ENCODE data around the gene DCANP1. TPM values are rescaled to one million over a fixed set of nuclear protein-coding genes. Genes with fewer than 3 reads are reported as not detected.
A peak's percentile ranks its signal among the peaks of the same experiment; 100 is the strongest.

Gene DCANP1
- total RNA-seq, 1 donor, result not detected

DNA sequence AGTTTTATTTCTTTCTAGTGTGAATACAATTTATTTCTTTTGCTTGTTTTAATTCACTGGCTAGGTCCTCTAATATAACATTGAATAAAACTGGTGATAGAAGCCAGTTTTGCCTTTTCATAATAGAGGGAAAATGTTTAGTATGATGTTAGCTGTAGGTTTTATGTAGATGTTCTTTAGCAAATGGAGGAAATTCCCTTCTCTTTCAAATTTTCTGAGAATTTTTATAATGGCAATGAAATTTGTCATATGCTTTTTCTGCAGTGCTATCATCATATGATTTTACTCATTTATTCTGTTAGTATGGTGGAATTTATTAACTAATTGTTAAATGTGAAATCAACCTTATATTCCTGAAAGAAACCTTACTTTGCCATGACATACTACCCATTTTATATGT, 30.1 kb downstream of the DCANP1 start:
- TF ChIP-seq, protein P1, sequence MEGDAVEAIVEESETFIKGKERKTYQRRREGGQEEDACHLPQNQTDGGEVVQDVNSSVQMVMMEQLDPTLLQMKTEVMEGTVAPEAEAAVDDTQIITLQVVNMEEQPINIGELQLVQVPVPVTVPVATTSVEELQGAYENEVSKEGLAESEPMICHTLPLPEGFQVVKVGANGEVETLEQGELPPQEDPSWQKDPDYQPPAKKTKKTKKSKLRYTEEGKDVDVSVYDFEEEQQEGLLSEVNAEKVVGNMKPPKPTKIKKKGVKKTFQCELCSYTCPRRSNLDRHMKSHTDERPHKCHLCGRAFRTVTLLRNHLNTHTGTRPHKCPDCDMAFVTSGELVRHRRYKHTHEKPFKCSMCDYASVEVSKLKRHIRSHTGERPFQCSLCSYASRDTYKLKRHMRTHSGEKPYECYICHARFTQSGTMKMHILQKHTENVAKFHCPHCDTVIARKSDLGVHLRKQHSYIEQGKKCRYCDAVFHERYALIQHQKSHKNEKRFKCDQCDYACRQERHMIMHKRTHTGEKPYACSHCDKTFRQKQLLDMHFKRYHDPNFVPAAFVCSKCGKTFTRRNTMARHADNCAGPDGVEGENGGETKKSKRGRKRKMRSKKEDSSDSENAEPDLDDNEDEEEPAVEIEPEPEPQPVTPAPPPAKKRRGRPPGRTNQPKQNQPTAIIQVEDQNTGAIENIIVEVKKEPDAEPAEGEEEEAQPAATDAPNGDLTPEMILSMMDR (IDR thresholded peaks at IDR 0.05; ENCODE audit: extremely low read depth, low read depth, low read length), result no peak

DNA sequence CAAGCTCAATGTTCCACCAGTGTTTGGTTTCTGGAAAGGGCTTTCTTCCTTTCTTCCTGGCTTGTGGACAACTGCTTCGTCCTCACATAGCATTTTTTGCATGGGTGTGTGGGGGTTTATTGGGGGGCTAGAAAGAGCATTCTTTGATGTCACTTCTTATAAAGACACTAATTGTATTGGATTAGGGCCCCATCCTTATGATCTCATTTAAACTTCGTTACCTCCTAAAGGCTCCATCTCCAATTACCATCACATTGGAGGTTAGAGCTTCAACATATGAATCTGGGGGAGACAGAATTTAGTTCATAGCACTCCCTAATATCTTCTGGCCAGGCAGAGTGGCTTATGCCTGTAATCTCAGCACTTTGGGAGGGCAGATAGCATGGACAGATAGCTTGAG, 42.1 kb downstream of the DCANP1 start:
- Histone ChIP-seq H3K27ac (ENCODE audit: low read depth, low read length) (no peak overlapping the region), H3K9me3 (ENCODE audit: low read depth, low read length) (no peaks in the 10 kb centered on the region), H3K4me1 (ENCODE audit: insufficient read depth, low read length) (no peaks in the 10 kb centered on the region), H3K79me2 (ENCODE audit: insufficient read depth, low read length) (no peaks in the 10 kb centered on the region), H3K27me3 (ENCODE audit: insufficient read depth, low read length) (no peaks in the 10 kb centered on the region), H2AFZ (ENCODE audit: low read length) (no peak overlapping the region), H3K4me2 (ENCODE audit: insufficient read depth, low read length) (no peak overlapping the region), H4K20me1 (ENCODE audit: insufficient read depth, low read length) (no peaks in the 10 kb centered on the region), H3K36me3 (ENCODE audit: insufficient read depth, low read length) (no peaks in the 10 kb centered on the region), H3K4me3 (ENCODE audit: insufficient read depth, low read length) (no peak overlapping the region)
- TF ChIP-seq, protein P1 (IDR thresholded peaks at IDR 0.05; ENCODE audit: extremely low read depth, low read depth, low read length), result no peak
- DNase-seq (ENCODE audit: insufficient read length, low spot score, missing footprints), result no peak

More for the DNA sequence above, 30.1 kb downstream of the DCANP1 start:
- H3K4me2 ChIP-seq (ENCODE audit: insufficient read depth, low read length), result no peak overlapping the region
- no peaks in the 10 kb centered on the region for H4K20me1 ChIP-seq (ENCODE audit: insufficient read depth, low read length)
- H3K4me3 ChIP-seq (ENCODE audit: insufficient read depth, low read length), result no peak overlapping the region
- no peak overlapping the region for H3K27ac ChIP-seq (ENCODE audit: low read depth, low read length)
- no peak overlapping the region for H2AFZ ChIP-seq (ENCODE audit: low read length)
- no peaks in the 10 kb centered on the region for H3K9me3 ChIP-seq (ENCODE audit: low read depth, low read length)
- no peaks in the 10 kb centered on the region for H3K79me2 ChIP-seq (ENCODE audit: insufficient read depth, low read length)
- DNase-seq (ENCODE audit: insufficient read length, low spot score, missing footprints), result no peak
- peaks cover 68% of the 10 kb centered on the region for H3K27me3 ChIP-seq (ENCODE audit: insufficient read depth, low read length)
- no peaks in the 10 kb centered on the region for H3K4me1 ChIP-seq (ENCODE audit: insufficient read depth, low read length)
- no peaks in the 10 kb centered on the region for H3K36me3 ChIP-seq (ENCODE audit: insufficient read depth, low read length)

DNA sequence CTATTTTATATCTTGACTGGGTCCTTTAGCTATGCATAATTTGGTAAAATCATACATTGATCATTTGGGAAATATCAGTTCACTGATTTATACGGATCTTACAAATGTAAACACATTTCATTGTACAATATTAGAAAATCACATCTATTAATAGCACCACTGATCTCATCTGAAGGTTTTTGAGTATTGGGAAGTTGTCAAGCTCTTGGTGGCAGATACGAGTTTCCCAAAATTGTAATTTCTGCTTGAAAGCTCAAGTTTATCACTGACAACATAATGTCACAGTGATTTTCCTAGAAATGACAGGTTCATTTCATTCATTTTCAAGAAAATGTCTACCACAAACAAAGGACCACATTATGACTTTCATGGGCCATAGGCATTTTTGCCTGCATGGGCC, 45.1 kb downstream of the DCANP1 start:
- Histone ChIP-seq H3K79me2 (ENCODE audit: insufficient read depth, low read length) (peaks cover 22% of the 10 kb centered on the region), H3K9me3 (ENCODE audit: low read depth, low read length) (no peaks in the 10 kb centered on the region), H3K4me3 (ENCODE audit: insufficient read depth, low read length) (no peak overlapping the region), H2AFZ (ENCODE audit: low read length) (no peak overlapping the region), H3K27ac (ENCODE audit: low read depth, low read length) (no peak overlapping the region), H4K20me1 (ENCODE audit: insufficient read depth, low read length) (peaks cover 11% of the 10 kb centered on the region), H3K4me1 (ENCODE audit: insufficient read depth, low read length) (peaks cover 18% of the 10 kb centered on the region), H3K27me3 (ENCODE audit: insufficient read depth, low read length) (no peaks in the 10 kb centered on the region), H3K4me2 (ENCODE audit: insufficient read depth, low read length) (no peak overlapping the region), H3K36me3 (ENCODE audit: insufficient read depth, low read length) (no peaks in the 10 kb centered on the region)
- TF ChIP-seq, protein P1 (IDR thresholded peaks at IDR 0.05; ENCODE audit: extremely low read depth, low read depth, low read length), result no peak
- no peak for DNase-seq (ENCODE audit: insufficient read length, low spot score, missing footprints)

DNA sequence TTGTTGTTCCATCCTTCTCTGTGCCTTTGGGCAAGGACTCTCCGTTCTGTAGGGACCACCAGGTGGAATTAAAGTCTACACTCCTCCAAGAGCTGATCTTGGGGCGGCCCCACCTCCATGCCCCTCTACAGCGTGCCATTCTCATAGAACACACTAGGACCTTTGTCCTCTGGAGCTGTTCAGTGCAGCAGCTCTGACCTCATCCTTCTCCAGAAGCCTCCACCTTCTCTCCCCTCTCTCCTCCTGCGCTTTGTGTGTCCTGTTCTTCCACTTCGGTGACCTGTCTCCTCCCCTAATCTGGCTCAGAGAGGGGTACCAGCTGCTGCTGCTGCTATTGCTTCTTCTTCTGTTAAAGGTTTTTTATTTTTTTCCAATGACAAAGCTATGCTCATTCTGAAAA, 46.3 kb downstream of the DCANP1 start:
- TF ChIP-seq, protein P1 (IDR thresholded peaks at IDR 0.05; ENCODE audit: extremely low read depth, low read depth, low read length), result no peak
- H3K36me3 ChIP-seq (ENCODE audit: insufficient read depth, low read length), result no peaks in the 10 kb centered on the region
- no peak overlapping the region for H3K27ac ChIP-seq (ENCODE audit: low read depth, low read length)
- H4K20me1 ChIP-seq (ENCODE audit: insufficient read depth, low read length), result peaks cover 23% of the 10 kb centered on the region
- H3K4me1 ChIP-seq (ENCODE audit: insufficient read depth, low read length), result peaks cover 22% of the 10 kb centered on the region
- H2AFZ ChIP-seq (ENCODE audit: low read length), result peak overlapping the region; percentile 8
- no peaks in the 10 kb centered on the region for H3K27me3 ChIP-seq (ENCODE audit: insufficient read depth, low read length)
- DNase-seq (ENCODE audit: insufficient read length, low spot score, missing footprints), result no peak
- no peaks in the 10 kb centered on the region for H3K9me3 ChIP-seq (ENCODE audit: low read depth, low read length)
- H3K4me3 ChIP-seq (ENCODE audit: insufficient read depth, low read length), result no peak overlapping the region
- H3K79me2 ChIP-seq (ENCODE audit: insufficient read depth, low read length), result peaks cover 34% of the 10 kb centered on the region
- H3K4me2 ChIP-seq (ENCODE audit: insufficient read depth, low read length), result no peak overlapping the region

Data from osteoblast (primary cell).